ENCODE results near the gene SDSL.

- TF ChIP-seq CTCF (conservative IDR thresholded peaks at IDR 0.05): no peak
- no peak for TF ChIP-seq ZFX (IDR thresholded peaks at IDR 0.05)
Observed at GRCh38 chr12:113422886-113423669, 898 bp downstream of the SDSL start.
